Erythroblast (primary cell): ENCODE results near the gene PGPEP1.

ENCODE experiments used
- GATA1 ChIP-seq: IDR thresholded peaks from 2 replicates; pipeline ENCODE4 v1.6.1; 2011; ENCODE audit warnings: low read depth, mild to moderate bottlenecking, control low read depth, low read length, moderate library complexity
- POLR2A ChIP-seq: IDR thresholded peaks from 2 replicates; pipeline ENCODE4 v1.6.1; 2011; ENCODE audit warnings: mild to moderate bottlenecking, low read length

DNA sequence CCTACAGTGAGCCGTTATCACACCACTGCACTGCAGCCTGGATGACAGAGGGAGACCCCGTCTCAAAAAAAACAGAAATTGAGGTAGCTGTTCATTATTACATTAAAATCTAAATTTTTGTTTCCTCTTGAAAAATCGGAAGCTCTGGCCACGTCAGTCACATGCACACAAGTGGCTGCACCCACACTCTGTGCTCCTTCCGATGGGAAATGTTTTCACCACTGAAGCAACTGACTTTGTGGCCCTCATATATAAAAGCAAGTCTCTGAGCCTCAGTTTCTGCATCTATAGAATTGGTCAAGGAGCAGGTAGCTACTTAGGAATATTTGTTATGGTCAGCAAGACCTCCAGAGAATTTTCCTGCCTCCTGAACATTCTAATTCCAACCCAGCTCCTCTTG lies 52.5 kb downstream of the PGPEP1 start:
- TF ChIP-seq POLR2A = no peak
- TF ChIP-seq GATA1 = no peak
